Activated effector memory CD4-positive, alpha-beta T cell treated with Interleukin-2 at 50 U/mL for 16 hours (primary cell): ENCODE results near the gene SYNE4.
"Not testable (repeated sequence)": the region's sequence is repeated elsewhere in the genome, so short reads cannot be mapped to it uniquely, and the experiment has no call there.

ENCODE experiments used
- DNase-seq: peaks from one replicate; pipeline ENCODE4 v3.0.0-alpha.2; 2020

Gene SYNE4

DNA sequence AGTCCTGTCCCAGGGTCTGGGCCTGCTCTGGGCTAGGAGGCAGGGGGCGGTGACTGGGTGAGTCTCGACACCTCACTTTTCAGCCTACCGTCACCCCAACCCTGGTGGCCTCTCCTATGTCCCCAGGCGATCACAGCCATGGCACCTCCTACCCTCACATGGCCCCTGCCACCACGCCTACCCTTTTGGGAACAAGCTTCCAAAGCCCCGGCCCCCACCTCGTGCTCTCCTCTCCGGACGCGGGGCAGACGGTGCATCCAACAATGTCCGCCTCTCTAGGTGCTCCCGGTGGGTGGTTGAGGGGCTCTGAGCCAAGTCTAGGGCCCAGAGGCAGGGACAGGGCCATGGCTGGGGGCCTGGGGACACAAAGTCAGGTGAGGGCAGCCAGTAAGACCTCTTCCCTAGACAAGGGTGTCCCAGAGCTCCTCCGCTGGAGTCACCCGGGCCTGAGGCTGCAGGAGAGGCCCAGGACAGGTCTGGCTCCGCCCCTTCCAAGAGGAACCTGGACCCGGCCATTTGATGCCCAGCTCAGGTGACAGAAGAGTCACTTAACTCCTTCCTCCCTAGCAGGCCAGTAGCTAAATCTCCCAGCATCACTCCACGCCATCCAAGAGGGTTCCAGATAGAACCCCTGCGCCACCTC is at the start of gene SYNE4:
TSS of gene SYNE4 (minus strand) at position 478 of the 643 bp plus-strand sequence. CDS start at position 346, 132 bp downstream.
- DNase-seq: no peak

DNA sequence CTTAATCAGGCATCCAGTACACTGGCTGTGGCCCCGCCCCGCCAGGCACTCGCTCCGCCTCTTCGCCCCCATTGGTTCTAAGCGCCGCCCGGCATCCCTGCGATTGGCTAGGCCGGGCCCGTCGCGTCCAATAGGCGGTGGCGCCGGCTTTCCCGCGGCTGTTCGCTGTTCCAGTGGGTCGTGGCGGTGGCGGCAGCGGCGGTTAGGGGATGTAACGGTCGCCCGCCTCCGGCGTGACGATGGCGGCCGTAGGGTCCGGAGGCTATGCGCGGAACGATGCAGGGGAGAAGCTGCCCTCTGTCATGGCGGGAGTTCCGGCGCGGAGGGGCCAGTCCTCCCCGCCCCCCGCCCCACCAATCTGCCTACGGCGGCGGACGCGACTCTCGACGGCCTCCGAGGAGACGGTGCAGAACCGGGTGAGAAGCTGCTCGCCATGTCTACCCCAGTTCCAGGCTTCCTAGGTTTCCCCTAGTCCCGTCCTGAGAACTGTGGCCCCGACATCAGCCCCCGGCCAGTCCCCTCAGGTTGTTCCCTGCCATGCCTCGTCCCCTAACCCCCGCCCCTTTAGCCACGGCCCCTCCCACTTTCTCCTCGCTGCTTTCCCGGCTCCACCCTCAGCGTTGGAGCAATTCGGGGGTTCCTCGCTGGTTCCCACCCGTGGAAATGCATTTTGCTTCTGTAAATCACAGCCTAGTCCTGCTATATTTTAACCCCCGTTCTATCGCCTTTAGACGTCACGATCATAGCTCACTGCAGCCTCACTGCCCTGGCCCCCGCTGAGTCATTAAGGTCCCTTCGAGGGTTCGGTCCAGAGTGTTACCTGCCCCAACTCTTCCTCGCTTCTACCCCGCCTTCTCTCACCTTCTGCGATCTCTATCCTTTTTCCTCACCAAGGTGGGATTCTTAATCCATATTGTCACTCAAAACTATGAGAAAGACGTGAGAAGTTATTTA is 46.4 kb upstream of the SYNE4 start, which contains the start of gene WDR62:
TSS of gene WDR62 (plus strand) at position 165 of the 954 bp plus-strand sequence. CDS start at position 240, 75 bp downstream.
- DNase-seq: peak; percentile 90

DNA sequence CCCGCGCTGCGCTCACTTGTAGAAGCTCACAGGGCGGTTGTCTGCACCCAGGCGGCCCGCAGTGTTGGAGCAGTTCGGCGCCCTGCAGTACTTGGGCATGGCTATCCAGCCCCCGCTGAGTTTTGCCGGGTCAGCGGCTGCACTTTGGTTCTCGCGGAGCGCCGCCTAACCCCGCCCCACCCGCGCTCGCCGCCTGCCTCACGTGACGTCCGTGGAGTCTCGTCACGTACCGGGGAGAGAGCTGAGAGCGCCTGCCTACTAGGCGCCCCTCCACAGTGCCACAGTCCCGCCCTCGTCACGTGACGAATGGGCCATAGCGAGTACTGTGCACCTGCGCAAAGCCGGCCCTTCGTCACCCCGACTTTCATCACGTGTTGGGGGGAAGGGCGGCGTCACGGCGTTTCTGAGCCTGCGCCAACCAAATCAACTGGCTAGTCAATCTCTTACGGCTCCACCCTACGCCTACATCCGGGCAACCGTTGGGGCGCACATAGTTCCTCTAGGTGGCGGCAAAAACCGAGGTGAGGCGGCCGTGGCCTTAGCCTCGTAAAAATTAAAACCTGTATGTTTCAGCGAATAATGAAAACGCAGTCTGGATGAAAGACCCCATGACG is 45.6 kb upstream of the SYNE4 start, which contains the start of gene THAP8:
TSS of gene THAP8 (minus strand) at position 167 of the 614 bp plus-strand sequence. CDS start at position 99, 68 bp downstream.
- peak; percentile 100 for DNase-seq

DNA sequence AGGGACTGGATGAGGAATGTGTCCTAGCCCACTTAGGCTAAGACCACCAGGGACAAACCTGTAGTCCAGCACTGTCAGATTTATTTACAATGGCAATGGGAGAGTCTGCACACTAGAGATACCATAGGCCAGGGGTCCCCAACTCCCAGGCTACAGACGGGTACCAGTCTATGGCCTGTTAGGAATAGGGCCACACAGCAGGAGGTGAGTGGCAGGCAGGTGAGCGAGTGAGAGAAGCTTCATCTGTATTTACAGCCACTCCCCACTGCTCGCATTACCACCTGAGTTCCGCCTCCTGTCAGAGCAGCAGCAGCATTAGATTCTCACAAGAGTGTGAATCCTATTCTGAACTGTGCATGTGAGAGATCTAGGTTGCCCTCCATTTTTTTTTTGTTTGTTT is 43.0 kb upstream of the SYNE4 start:
- DNase-seq: no peak

GRCh38 chr19:36051236-36051635 is 42.6 kb upstream of the SYNE4 start:
- no peak for DNase-seq

- DNase-seq: no peak
Observed at GRCh38 chr19:36049080-36049698, 40.6 kb upstream of the SYNE4 start.

DNA sequence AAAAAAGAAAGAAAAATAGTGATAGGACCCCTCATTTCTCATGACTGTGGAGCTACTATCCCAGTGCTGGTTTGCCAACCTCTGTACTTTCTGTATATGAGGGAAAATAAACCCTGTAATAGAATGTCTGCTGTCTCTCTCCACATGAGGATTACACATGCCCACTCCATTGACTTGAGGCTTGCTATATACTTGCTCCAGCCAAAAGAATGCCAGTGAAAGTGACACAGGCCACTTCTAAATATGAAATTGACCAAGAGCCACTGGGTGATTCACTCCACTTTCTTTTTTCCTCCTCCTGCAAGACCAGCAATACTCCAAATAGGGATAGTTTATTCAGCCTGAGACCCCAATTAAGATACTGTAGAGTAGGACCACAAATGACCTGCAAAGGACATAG is 39.2 kb upstream of the SYNE4 start:
- no peak for DNase-seq

DNA sequence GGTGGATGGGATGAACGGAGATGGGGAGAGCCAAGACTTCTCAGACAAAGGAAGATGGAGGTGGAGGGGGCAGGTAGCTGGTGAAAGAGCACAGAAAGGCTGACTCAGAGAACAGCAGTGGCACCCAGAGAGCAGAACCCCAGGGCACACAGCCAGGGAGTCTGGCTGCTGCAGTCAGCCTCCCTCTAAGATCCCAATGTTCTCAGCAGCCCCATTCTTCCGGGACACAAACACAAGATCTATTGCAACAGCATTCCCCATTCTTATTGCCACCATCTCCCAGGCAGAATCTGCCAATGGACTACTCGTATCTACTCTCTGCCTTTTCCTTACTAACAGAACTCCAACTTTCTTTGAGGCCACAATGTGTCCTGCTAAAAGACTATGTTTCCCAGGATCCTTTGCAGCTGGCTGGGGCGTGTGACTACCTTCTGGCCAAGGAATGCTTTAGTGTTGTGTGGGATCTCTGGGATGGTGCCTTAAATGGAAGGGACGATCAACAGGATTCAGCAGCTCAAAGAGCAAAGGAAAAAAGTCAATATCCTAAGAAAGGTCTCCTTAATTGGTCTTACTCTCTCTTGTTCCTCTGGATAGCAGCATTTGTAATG is 37.9 kb upstream of the SYNE4 start:
- DNase-seq: no peak

DNA sequence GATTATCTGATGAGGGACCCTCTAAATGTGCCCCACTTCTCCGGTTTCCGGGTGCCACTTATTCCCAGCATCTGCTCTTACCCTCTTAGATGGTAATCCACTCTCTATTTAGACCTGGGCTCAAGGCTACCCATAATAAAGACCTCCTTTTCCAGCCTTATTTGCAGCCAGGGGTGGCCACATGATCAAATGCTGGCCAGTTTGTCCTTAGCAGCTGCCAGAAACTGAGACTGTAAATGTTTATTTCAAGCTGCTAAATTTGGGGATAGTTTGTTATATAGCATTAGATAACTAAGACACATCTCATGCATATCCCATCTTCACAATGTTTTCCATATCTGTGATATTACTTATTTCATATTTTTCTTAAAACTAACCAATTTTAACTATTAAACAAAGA is 35.3 kb upstream of the SYNE4 start:
- no peak for DNase-seq

DNA sequence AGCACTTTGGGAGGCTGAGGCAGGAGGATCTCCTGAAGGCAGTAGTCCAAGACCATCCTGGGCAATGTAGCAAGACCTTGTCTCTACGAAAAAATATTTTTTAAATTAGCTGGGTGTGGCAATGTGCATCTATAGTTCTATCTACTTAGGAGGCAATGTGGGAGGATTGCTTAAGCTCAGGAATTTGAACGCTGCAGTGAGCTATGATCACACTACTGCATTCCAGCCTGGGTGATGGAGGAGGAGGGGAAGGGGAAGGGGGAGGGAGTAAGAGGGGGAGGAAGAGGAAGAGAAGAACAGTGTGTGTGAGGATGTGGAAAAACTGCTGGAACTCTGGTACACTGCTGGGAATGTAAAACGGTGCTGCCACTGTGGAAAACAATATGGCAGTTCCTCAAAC is 33.2 kb upstream of the SYNE4 start:
- DNase-seq: no peak

- DNase-seq: not testable (repeated sequence)
Observed at GRCh38 chr19:36041092-36041491, 32.5 kb upstream of the SYNE4 start.

DNA sequence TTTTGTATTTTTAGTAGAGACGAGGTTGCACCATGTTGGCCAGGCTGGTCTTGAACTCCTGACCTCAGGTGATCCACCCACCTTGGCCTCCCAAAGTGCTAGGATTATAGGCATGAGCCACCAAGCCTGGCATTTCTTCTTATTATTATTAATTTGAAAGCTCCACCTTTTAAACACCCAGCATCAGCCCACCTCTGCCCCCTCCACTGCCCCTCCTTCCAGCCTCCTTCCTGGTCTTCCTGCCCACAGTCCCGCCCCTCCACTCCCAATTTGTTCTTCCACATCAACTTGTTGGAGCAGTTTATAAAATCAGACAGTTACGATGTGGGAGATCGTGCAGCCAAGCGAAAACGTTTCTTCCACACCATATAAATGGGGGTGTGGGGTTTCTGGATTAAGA is 31.9 kb upstream of the SYNE4 start:
- DNase-seq: no peak

GRCh38 chr19:36032251-36033104 is 23.9 kb upstream of the SYNE4 start, which contains the start of gene CLIP3:
Gene CLIP3 (minus strand): TSS chr19:36032873. CDS start chr19:36032357, 516 bp downstream.
- DNase-seq: no peak

DNA sequence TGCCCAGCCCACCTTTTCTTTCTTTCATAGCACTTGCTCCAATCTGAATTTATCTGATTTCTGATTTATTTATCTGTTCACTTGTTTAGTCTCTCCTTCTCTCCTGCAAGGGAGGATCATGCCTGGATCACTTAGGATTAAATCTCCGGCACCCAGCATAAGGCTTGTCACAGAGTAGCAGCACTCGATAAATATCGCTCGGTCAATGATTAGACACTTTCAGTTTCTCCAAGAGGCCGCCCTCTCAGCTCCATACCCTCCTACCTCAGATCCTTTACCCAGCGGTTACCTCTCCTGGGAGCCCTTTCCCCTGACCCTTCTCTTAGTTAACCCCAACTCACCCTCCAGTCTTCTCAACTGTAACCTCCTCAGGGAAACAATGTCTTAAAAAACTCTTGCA is 22.7 kb upstream of the SYNE4 start:
- DNase-seq: no peak

DNA sequence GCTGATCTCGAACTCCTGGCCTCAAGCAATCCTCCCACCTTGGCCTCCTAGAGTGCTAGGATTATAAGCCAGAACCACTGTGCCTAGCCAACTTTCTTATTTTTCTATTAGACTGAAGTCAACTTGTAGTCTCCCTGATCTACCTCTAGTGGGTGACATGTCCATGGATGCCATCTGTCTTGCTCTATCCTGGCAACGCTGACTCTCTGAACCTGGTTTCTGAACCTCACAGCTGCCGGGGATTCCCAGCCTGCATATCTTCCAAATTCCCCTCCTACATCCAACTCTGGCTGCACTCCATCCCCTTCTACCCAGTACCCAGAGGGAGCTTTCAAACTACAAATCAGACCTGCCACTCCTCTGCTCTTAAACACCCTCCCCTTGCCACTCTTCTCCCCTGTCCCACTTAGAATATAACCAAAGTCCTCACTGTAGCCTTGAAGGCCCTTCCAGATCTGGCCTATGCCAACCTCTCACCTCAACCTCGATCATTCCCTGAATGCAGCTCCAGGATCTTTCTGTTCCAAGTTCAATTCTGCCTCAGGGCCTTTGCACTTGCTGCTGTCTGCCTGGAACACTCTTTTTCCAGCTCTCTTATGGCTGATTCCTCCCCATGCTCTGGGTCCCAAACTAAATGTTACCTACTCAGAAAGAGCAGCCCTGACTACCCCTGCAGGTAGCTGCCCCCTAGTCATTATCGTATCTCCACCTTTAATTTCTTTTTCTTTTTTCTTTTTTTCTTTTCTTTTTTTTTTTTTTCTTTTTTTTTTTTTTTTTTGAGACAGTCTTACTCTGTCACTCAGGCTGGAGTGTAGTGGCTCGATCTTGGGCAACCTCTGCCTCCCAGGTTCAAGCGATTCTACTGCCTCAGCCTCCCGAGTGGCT is 21.9 kb upstream of the SYNE4 start:
- DNase-seq: no peak

DNA sequence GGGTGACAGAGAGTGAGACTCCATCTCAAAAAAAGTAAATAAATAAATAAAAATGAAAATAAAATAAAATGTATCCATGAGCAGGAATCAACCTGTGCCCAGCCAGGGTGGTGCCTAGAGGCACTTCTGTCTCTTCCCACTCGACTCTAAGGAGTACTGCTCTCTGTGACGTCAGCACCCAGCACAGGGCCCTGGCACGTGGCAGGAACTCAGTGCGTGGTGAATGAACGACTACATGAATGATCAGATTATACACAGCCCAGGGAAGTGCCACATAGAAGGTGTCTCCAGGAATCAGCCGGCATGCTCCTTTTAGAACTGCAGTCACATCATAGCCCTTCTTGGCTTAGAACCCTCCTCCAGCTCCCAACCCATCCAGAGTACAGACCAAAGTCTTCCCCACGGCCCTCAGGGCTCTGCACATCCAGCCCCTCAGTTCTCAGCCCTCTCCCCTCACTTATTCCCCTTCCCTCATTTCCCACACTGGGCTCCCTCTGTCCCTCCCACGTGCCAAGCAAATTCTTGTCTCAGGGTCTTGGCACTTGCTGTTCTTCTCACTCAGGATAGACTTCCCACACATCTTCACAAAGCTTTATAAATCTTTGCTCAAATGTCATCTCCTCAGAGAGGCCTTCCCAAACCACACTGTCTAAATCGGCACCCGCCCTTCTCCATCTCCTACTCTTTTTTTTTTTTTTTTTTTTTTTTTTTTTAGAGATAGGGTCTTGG is 19.9 kb upstream of the SYNE4 start:
- no peak for DNase-seq

DNA sequence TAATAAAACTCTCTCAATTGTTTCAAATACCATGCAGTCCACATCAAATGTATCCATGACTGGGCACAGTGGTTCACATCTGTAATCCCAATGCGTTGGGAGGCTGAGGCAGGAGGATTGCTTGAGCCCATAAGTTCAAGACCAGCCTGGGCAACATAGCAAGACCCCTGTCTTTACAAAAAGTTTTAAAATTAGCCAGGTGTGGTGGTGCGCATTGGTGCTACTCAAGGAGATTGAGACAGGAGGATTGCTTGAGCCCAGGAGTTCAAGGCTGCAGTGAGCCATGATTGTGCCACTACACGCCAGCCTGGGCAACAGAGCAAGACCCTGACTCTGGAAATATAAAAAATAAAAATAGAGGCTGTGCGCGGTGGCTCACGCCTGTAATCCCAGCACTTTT is 19.1 kb upstream of the SYNE4 start:
- no peak for DNase-seq

GRCh38 chr19:36026091-36026876 is 17.7 kb upstream of the SYNE4 start:
- DNase-seq: no peak

DNA sequence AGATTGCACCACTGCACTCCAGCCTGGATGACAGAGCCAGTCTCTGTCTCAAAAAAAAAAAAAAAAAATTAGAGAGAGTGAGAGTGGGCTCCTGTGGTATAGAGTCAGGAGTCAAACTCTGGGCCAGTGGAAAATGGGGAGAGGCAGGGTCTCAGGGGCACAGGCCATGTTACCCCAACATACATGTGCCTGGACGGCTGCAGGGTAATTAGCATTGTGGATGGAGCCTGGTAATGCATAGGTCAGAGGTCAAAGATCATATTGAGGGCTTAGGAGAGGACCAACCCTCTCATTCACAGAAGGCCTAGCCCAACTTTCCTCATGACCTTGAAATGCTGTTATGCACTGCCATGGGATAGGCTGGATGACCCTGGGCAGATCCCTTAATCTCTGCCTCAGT is 16.9 kb upstream of the SYNE4 start:
- no peak for DNase-seq
